HEK293 (cell line): Measurements from ENCODE around the gene WNT11.

Experiments used
- CTCF ChIA-PET: fragments of 350-600 bp; formaldehyde crosslinking; extraction: SDS; loops from one replicate; lab custom pipeline; 2021; ENCODE audit warnings: antibody characterized with exemption; lab: Yijun Ruan, JAX
- POLR2A ChIA-PET: fragments of 300-600 bp; formaldehyde crosslinking; extraction: SDS; loops from one replicate; lab custom pipeline; 2020; ENCODE audit warnings: antibody characterized with exemption, inconsistent platforms; lab: Yijun Ruan, JAX
- H3K27ac ChIP-seq: fragments of 200-500 bp; sonication (Bioruptor generic); 2 replicates; pipeline ENCODE4 v1.5.1; 2014; ENCODE audit warnings: low read depth, low read length, control low read depth, inconsistent platforms; ENCODE audit errors: extremely low read depth
- H3K36me3 ChIP-seq, 2 experiments: fragments of 200-500 bp in 1 of 2; sonication (Bioruptor generic) in 1 of 2; 1 replicate in 1 of 2; 2 replicates in 1 of 2; pipeline ENCODE4 v1.5.1; 2014 to 2017; ENCODE audit warnings: inconsistent platforms in 2 of 2, low read length in 2 of 2; ENCODE audit not compliant: control insufficient read depth in 2 of 2, insufficient read depth in 1 of 2
- H3K4me1 ChIP-seq: fragments of 200-500 bp; sonication (Bioruptor generic); 2 replicates; pipeline ENCODE4 v1.5.1; 2014; ENCODE audit warnings: mild to moderate bottlenecking, low read length, inconsistent platforms; ENCODE audit not compliant: control insufficient read depth, insufficient read depth
- H3K4me3 ChIP-seq: 2 replicates; pipeline ENCODE4 v1.5.1; 2011; ENCODE audit warnings: low read depth, mild to moderate bottlenecking, control low read depth, low read length, moderate library complexity
- H3K9me3 ChIP-seq: fragments of 200-500 bp; sonication (Bioruptor generic); 2 replicates; pipeline ENCODE4 v1.5.1; 2014; ENCODE audit warnings: low read depth, low read length, inconsistent platforms; ENCODE audit not compliant: control insufficient read depth, insufficient read depth
- GLI4 ChIP-seq: fragments of 450-650 bp; formaldehyde crosslinking; IDR thresholded peaks from 2 replicates; pipeline ENCODE4 v1.5.1; 2016; ENCODE audit warnings: missing biosample characterization, missing genetic modification characterization
- HOXA7 ChIP-seq: sonication (generic); formaldehyde crosslinking; IDR thresholded peaks from 2 replicates; pipeline ENCODE4 v1.8.1; 2022; ENCODE audit warnings: missing genetic modification reagents, borderline replicate concordance
- HOXC10 ChIP-seq: sonication (generic); formaldehyde crosslinking; IDR thresholded peaks from 2 replicates; pipeline ENCODE4 v1.8.1; 2023; ENCODE audit warnings: mild to moderate bottlenecking, missing genetic modification reagents
- PRDM1 ChIP-seq: fragments of 450-650 bp; formaldehyde crosslinking; IDR thresholded peaks from 2 replicates; pipeline ENCODE4; 2016; ENCODE audit warnings: missing biosample characterization, missing genetic modification characterization
- SP3 ChIP-seq: fragments of 450-650 bp; formaldehyde crosslinking; IDR thresholded peaks from 2 replicates; pipeline ENCODE4 v1.5.1; 2016; ENCODE audit warnings: missing biosample characterization, missing genetic modification characterization
- ZBTB1 ChIP-seq: fragments of 450-650 bp; formaldehyde crosslinking; IDR thresholded peaks from 2 replicates; pipeline ENCODE4 v1.5.1; 2016; ENCODE audit warnings: missing biosample characterization, missing genetic modification characterization
- ZBTB21 ChIP-seq: fragments of 450-650 bp; formaldehyde crosslinking; IDR thresholded peaks from 2 replicates; pipeline ENCODE4 v1.5.1; 2017; ENCODE audit warnings: missing biosample characterization, missing genetic modification characterization
- ZBTB48 ChIP-seq: fragments of 450-650 bp; formaldehyde crosslinking; IDR thresholded peaks from 2 replicates; pipeline ENCODE4 v1.5.1; 2016; ENCODE audit warnings: missing biosample characterization, missing genetic modification characterization
- ZBTB8A ChIP-seq: fragments of 450-650 bp; formaldehyde crosslinking; IDR thresholded peaks from 2 replicates; pipeline ENCODE4 v1.5.1; 2016; ENCODE audit warnings: missing biosample characterization, missing genetic modification characterization
- ZNF114 ChIP-seq: fragments of 450-650 bp; formaldehyde crosslinking; IDR thresholded peaks from 2 replicates; pipeline ENCODE4 v1.5.0; 2017; ENCODE audit warnings: missing biosample characterization, missing genetic modification characterization
- ZNF138 ChIP-seq: fragments of 450-650 bp; formaldehyde crosslinking; IDR thresholded peaks from 2 replicates; pipeline ENCODE4 v1.5.1; 2016; ENCODE audit warnings: missing biosample characterization, missing genetic modification characterization, borderline replicate concordance
- ZNF2 ChIP-seq: fragments of 450-650 bp; formaldehyde crosslinking; IDR thresholded peaks from 2 replicates; pipeline ENCODE4 v1.5.1; 2016; ENCODE audit warnings: missing biosample characterization, missing genetic modification characterization
- ZNF292 ChIP-seq: fragments of 450-650 bp; formaldehyde crosslinking; IDR thresholded peaks from 2 replicates; pipeline ENCODE4 v1.5.1; 2016; ENCODE audit warnings: low read depth, missing biosample characterization, missing genetic modification characterization, borderline replicate concordance
- ZNF302 ChIP-seq: fragments of 450-650 bp; formaldehyde crosslinking; IDR thresholded peaks from 2 replicates; pipeline ENCODE4 v1.5.1; 2016; ENCODE audit warnings: missing biosample characterization, missing genetic modification characterization, low read depth
- ZNF341 ChIP-seq: fragments of 450-650 bp; formaldehyde crosslinking; IDR thresholded peaks from 2 replicates; pipeline ENCODE4; 2016; ENCODE audit warnings: low read depth, missing biosample characterization, missing genetic modification characterization
- ZNF433 ChIP-seq: fragments of 450-650 bp; formaldehyde crosslinking; IDR thresholded peaks from 2 replicates; pipeline ENCODE4 v1.5.1; 2016; ENCODE audit warnings: missing biosample characterization, missing genetic modification characterization, low read depth
- ZNF76 ChIP-seq: fragments of 450-650 bp; formaldehyde crosslinking; IDR thresholded peaks from 2 replicates; pipeline ENCODE4; 2016; ENCODE audit warnings: low read depth, missing biosample characterization, missing genetic modification characterization, borderline replicate concordance
- ZNF785 ChIP-seq: fragments of 450-650 bp; formaldehyde crosslinking; IDR thresholded peaks from 2 replicates; pipeline ENCODE4 v1.5.1; 2016; ENCODE audit warnings: missing biosample characterization, missing genetic modification characterization
- ZSCAN16 ChIP-seq: fragments of 450-650 bp; formaldehyde crosslinking; IDR thresholded peaks from 2 replicates; pipeline ENCODE4 v1.5.1; 2016; ENCODE audit warnings: missing biosample characterization, missing genetic modification characterization
- ZSCAN23 ChIP-seq: fragments of 450-650 bp; formaldehyde crosslinking; IDR thresholded peaks from 2 replicates; pipeline ENCODE4 v1.5.1; 2016; ENCODE audit warnings: missing biosample characterization, missing genetic modification characterization
- TF ChIP-seq, protein P1 (sequence below): fragments of 450-650 bp; formaldehyde crosslinking; IDR thresholded peaks from 2 replicates; pipeline ENCODE4 v1.5.1; 2016; ENCODE audit warnings: missing biosample characterization, missing genetic modification characterization
- TF ChIP-seq, protein P2 (sequence below): fragments of 450-650 bp; formaldehyde crosslinking; IDR thresholded peaks from 2 replicates; pipeline ENCODE4 v1.5.1; 2016; ENCODE audit warnings: missing biosample characterization, missing genetic modification characterization
- TF ChIP-seq, protein P3 (sequence below): fragments of 450-650 bp; formaldehyde crosslinking; IDR thresholded peaks from 2 replicates; pipeline ENCODE4 v1.5.1; 2016; ENCODE audit warnings: missing biosample characterization, missing genetic modification characterization

Gene WNT11

DNA sequence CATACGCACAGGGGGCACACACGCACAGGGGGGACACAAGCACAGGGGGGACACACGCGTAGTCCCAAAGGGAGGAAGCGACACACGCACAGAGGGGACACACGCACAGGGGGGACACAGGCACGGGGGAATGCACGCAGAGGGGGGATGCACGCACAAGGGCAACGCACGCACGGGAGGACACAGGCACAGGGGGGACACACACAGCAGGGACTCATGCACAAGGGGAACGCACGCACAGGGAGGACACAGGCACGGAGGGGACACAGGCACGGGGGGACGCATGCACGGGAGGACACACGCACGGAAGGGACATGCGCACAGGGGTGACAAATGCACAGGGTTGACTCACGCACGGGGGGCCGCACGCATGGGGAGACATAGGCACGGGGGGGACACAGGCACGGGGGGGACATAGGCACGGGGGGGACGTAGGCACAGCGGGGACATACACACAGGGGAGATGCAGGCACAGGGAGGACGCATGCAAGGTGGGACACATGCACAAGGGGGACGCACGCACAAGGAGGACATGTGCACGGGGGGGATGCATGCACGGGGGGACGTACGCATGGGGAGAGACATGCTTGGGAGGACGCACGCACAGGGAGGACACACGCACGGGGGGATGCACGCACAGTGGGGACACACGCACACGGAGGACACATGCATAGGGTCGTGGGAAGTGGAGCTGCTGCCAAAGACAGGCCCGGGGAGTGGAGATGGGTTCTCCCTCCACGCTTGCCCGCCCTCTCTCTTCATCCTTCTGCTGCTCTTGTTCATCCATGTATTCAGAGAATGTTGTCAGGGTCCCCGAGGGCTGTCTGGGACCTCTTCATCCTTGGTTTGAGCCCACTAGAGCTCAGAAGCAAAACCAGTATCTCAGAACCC lies 41.2 kb downstream of the WNT11 start:
- Histone ChIP-seq H3K36me3 (no peaks in the 10 kb centered on the region), H3K4me3 (no peak overlapping the region), H3K4me1 (no peaks in the 10 kb centered on the region), H3K9me3 (no peaks in the 10 kb centered on the region), H3K27ac (no peak overlapping the region)
- ChIA-PET CTCF (interaction anchor here (1.0 kb wide), 1 partner anchor 268 kb away, joined by 3 read pairs; no protein-coding TSS in a partner anchor), POLR2A (no interaction called here)
- no peak for TF ChIP-seq ZNF2
- TF ChIP-seq ZBTB21 (tag by site-specific recombination), result no peak
- no peak for TF ChIP-seq ZNF785 (tag by site-specific recombination)
- TF ChIP-seq ZNF292 (tag by site-specific recombination), result no peak
- TF ChIP-seq, protein P1, sequence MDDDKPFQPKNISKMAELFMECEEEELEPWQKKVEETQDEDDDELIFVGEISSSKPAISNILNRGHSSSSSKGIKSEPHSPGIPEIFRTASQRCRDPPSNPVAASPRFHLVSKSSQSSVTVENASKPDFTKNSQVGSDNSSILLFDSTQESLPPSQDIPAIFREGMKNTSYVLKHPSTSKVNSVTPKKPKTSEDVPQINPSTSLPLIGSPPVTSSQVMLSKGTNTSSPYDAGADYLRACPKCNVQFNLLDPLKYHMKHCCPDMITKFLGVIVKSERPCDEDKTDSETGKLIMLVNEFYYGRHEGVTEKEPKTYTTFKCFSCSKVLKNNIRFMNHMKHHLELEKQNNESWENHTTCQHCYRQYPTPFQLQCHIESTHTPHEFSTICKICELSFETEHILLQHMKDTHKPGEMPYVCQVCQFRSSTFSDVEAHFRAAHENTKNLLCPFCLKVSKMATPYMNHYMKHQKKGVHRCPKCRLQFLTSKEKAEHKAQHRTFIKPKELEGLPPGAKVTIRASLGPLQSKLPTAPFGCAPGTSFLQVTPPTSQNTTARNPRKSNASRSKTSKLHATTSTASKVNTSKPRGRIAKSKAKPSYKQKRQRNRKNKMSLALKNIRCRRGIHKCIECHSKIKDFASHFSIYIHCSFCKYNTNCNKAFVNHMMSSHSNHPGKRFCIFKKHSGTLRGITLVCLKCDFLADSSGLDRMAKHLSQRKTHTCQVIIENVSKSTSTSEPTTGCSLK, result no peak
- TF ChIP-seq ZBTB48 (tag by site-specific recombination), result no peak
- TF ChIP-seq ZBTB8A (tag by site-specific recombination), result no peak
- TF ChIP-seq GLI4 (tag by site-specific recombination), result no peak
- TF ChIP-seq ZNF433 (tag by site-specific recombination), result no peak
- TF ChIP-seq ZBTB1 (tag by site-specific recombination), result no peak
- TF ChIP-seq, protein P2, sequence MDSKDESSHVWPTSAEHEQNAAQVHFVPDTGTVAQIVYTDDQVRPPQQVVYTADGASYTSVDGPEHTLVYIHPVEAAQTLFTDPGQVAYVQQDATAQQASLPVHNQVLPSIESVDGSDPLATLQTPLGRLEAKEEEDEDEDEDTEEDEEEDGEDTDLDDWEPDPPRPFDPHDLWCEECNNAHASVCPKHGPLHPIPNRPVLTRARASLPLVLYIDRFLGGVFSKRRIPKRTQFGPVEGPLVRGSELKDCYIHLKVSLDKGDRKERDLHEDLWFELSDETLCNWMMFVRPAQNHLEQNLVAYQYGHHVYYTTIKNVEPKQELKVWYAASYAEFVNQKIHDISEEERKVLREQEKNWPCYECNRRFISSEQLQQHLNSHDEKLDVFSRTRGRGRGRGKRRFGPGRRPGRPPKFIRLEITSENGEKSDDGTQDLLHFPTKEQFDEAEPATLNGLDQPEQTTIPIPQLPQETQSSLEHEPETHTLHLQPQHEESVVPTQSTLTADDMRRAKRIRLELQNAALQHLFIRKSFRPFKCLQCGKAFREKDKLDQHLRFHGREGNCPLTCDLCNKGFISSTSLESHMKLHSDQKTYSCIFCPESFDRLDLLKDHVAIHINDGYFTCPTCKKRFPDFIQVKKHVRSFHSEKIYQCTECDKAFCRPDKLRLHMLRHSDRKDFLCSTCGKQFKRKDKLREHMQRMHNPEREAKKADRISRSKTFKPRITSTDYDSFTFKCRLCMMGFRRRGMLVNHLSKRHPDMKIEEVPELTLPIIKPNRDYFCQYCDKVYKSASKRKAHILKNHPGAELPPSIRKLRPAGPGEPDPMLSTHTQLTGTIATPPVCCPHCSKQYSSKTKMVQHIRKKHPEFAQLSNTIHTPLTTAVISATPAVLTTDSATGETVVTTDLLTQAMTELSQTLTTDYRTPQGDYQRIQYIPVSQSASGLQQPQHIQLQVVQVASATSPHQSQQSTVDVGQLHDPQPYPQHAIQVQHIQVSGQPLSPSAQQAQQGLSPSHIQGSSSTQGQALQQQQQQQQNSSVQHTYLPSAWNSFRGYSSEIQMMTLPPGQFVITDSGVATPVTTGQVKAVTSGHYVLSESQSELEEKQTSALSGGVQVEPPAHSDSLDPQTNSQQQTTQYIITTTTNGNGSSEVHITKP (tag by site-specific recombination), result no peak

DNA sequence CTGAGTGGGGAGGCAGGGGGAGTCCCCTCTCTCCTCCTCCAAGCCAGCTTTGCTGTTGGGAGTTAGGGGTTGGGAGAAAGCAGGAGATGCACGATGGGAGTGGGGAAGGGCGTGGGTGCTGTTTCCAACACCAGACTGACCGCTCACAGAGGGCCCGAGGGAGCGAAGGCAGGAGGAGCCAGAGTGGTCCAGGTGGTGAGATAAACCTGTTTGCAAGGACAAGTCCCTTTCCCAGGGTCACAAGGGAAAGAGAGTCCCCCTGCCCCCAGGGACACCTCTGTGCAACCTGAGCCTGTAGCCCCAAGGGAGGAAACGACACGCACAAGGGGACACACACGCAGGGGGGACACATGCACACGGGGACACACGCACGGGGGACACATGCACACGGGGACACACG lies 42.2 kb downstream of the WNT11 start:
- no peak for TF ChIP-seq ZSCAN23 (tag by site-specific recombination)
- no peak for TF ChIP-seq PRDM1 (tag by site-specific recombination)
- TF ChIP-seq ZNF292 (tag by site-specific recombination), result no peak
- TF ChIP-seq, protein P3, sequence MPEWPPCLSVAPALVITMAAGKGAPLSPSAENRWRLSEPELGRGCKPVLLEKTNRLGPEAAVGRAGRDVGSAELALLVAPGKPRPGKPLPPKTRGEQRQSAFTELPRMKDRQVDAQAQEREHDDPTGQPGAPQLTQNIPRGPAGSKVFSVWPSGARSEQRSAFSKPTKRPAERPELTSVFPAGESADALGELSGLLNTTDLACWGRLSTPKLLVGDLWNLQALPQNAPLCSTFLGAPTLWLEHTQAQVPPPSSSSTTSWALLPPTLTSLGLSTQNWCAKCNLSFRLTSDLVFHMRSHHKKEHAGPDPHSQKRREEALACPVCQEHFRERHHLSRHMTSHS (tag by site-specific recombination), result no peak
- TF ChIP-seq ZNF341 (tag by site-specific recombination), result no peak
- TF ChIP-seq ZNF785 (tag by site-specific recombination), result no peak
- no peak for TF ChIP-seq ZNF302 (tag by site-specific recombination)
- no peak for TF ChIP-seq ZNF114 (tag by site-specific recombination)
- TF ChIP-seq ZNF76 (tag by site-specific recombination), result no peak
- TF ChIP-seq ZNF138 (tag by site-specific recombination), result no peak
- TF ChIP-seq HOXC10 (CRISPR knock-in tag), result no peak
- TF ChIP-seq ZNF2, result no peak
- no peak for TF ChIP-seq SP3 (tag by site-specific recombination)
- TF ChIP-seq, protein P1, result no peak
- no peak for TF ChIP-seq HOXA7 (CRISPR knock-in tag)
- TF ChIP-seq ZSCAN16 (tag by site-specific recombination), result no peak
- TF ChIP-seq ZBTB8A (tag by site-specific recombination), result no peak
- ChIA-PET POLR2A (no interaction called here), CTCF (no interaction called here)
- Histone ChIP-seq H3K4me3 (no peak overlapping the region), H3K9me3 (no peaks in the 10 kb centered on the region), H3K27ac (no peak overlapping the region), H3K36me3 (no peaks in the 10 kb centered on the region), H3K4me1 (no peaks in the 10 kb centered on the region)
